ENCODE measurements around the gene RRAS2.

RRAS2 gene

GRCh38 chr11:14380125-14380936 lies 21.3 kb upstream of the RRAS2 start:
- peak overlapping the region; percentile 64; the same call in 1 of the 2 replicates for H3K4me3 ChIP-seq (ENCODE audit: low read length)

GRCh38 chr11:14378171-14378570 lies 19.2 kb upstream of the RRAS2 start:
- no peak for TF ChIP-seq ZNF274 (IDR thresholded peaks at IDR 0.05; ENCODE audit: low read depth, low read length)
- no peak overlapping the region for H3K4me3 ChIP-seq (ENCODE audit: low read length)

More at GRCh38 chr11:14380125-14380936, 21.3 kb upstream of the RRAS2 start:
- no peak for TF ChIP-seq ZNF274 (IDR thresholded peaks at IDR 0.05; ENCODE audit: low read depth, low read length)

GRCh38 chr11:14376920-14377319 lies 17.9 kb upstream of the RRAS2 start:
- TF ChIP-seq ZNF274 (IDR thresholded peaks at IDR 0.05; ENCODE audit: low read depth, low read length), result no peak
- no peak overlapping the region for H3K4me3 ChIP-seq (ENCODE audit: low read length)

- no peak for TF ChIP-seq ZNF274 (IDR thresholded peaks at IDR 0.05; ENCODE audit: low read depth, low read length)
- no peak overlapping the region for H3K4me3 ChIP-seq (ENCODE audit: low read length)
These were observed 16.2 kb upstream of the RRAS2 start for GRCh38 chr11:14374922-14375830.

- H3K4me3 ChIP-seq (ENCODE audit: low read length), result no peak overlapping the region
- no peak for TF ChIP-seq ZNF274 (IDR thresholded peaks at IDR 0.05; ENCODE audit: low read depth, low read length)
These were observed 15.1 kb upstream of the RRAS2 start for GRCh38 chr11:14373941-14374646.

- no peak overlapping the region for H3K4me3 ChIP-seq (ENCODE audit: low read length)
These were observed 13.0 kb upstream of the RRAS2 start for GRCh38 chr11:14372011-14372410.

GRCh38 chr11:14371249-14371648 lies 12.3 kb upstream of the RRAS2 start:
- H3K4me3 ChIP-seq (ENCODE audit: low read length), result no peak overlapping the region
- no peak for TF ChIP-seq ZNF274 (IDR thresholded peaks at IDR 0.05; ENCODE audit: low read depth, low read length)

More at GRCh38 chr11:14372011-14372410, 13.0 kb upstream of the RRAS2 start:
- TF ChIP-seq ZNF274 (IDR thresholded peaks at IDR 0.05; ENCODE audit: low read depth, low read length), result no peak

GRCh38 chr11:14370496-14370895 lies 11.5 kb upstream of the RRAS2 start:
- no peak for TF ChIP-seq ZNF274 (IDR thresholded peaks at IDR 0.05; ENCODE audit: low read depth, low read length)
- no peak overlapping the region for H3K4me3 ChIP-seq (ENCODE audit: low read length)

- TF ChIP-seq ZNF274 (IDR thresholded peaks at IDR 0.05; ENCODE audit: low read depth, low read length), result no peak
- no peak overlapping the region for H3K4me3 ChIP-seq (ENCODE audit: low read length)
These were observed 10.6 kb upstream of the RRAS2 start for GRCh38 chr11:14369598-14369997.

GRCh38 chr11:14366936-14367335 lies 8.0 kb upstream of the RRAS2 start:
- no peak for TF ChIP-seq ZNF274 (IDR thresholded peaks at IDR 0.05; ENCODE audit: low read depth, low read length)
- H3K4me3 ChIP-seq (ENCODE audit: low read length), result no peak overlapping the region

GRCh38 chr11:14364322-14364721 lies 5.3 kb upstream of the RRAS2 start:
- no peak overlapping the region for H3K4me3 ChIP-seq (ENCODE audit: low read length)
- TF ChIP-seq ZNF274 (IDR thresholded peaks at IDR 0.05; ENCODE audit: low read depth, low read length), result no peak

- TF ChIP-seq ZNF274 (IDR thresholded peaks at IDR 0.05; ENCODE audit: low read depth, low read length), result no peak
- no peak overlapping the region for H3K4me3 ChIP-seq (ENCODE audit: low read length)
These were observed 3.6 kb upstream of the RRAS2 start for GRCh38 chr11:14362611-14363010.

- TF ChIP-seq ZNF274 (IDR thresholded peaks at IDR 0.05; ENCODE audit: low read depth, low read length), result no peak
- H3K4me3 ChIP-seq (ENCODE audit: low read length), result no peak overlapping the region
These were observed 3.0 kb upstream of the RRAS2 start for GRCh38 chr11:14361951-14362350.

- no peak for TF ChIP-seq ZNF274 (IDR thresholded peaks at IDR 0.05; ENCODE audit: low read depth, low read length)
- no peak overlapping the region for H3K4me3 ChIP-seq (ENCODE audit: low read length)
These were observed 2.0 kb upstream of the RRAS2 start for GRCh38 chr11:14360976-14361375.
